K562 (cell line): Measurements from ENCODE around the gene AP1M2. TPM values are rescaled to one million over a fixed set of nuclear protein-coding genes. Genes with fewer than 3 reads are reported as not detected.

Experiments
- ATF3 ChIP-seq, 2 experiments: fragments of 450-650 bp in 1 of 2; sonication (generic) in 1 of 2; formaldehyde crosslinking in 1 of 2; IDR thresholded peaks in 1 of 2; conservative IDR thresholded peaks in 1 of 2; 2 replicates each; pipeline versions ENCODE4 v1.6.1 to v1.8.1; 2016 to 2023; ENCODE audit warnings: mild to moderate bottlenecking in 2 of 2, moderate library complexity in 2 of 2, inconsistent platforms in 1 of 2, missing genetic modification reagents in 1 of 2
- CREM ChIP-seq: IDR thresholded peaks from 2 replicates; pipeline ENCODE4 v1.6.1; 2014; ENCODE audit warnings: antibody characterized with exemption, low read depth
- ELF1 ChIP-seq: fragments of 200-800 bp; sonication (Bioruptor generic); IDR thresholded peaks from 2 replicates; pipeline ENCODE4 v1.6.1; 2016; ENCODE audit warnings: missing genetic modification characterization, missing compliant biosample characterization
- ELF2 ChIP-seq: fragments of 250-450 bp; sonication (Bioruptor Pico); IDR thresholded peaks from 2 replicates; pipeline ENCODE4 v1.5.0; 2021; ENCODE audit warnings: mild to moderate bottlenecking
- HDAC1 ChIP-seq, 2 experiments: fragments of 450-650 bp; IDR thresholded peaks; 2 replicates each; pipeline ENCODE4 v1.6.1; 2016 to 2017; ENCODE audit warnings: inconsistent platforms in 1 of 2, mild to moderate bottlenecking in 1 of 2, moderate library complexity in 1 of 2
- MITF ChIP-seq: IDR thresholded peaks from 2 replicates; pipeline ENCODE4 v1.6.1; 2014; ENCODE audit warnings: antibody characterized with exemption
- RNF219 ChIP-seq: fragments of 250-450 bp; sonication (Bioruptor Pico); IDR thresholded peaks from 2 replicates; pipeline ENCODE4 v1.5.0; 2022; ENCODE audit warnings: mild to moderate bottlenecking
- RREB1 ChIP-seq: fragments of 250-450 bp; sonication (Bioruptor Pico); IDR thresholded peaks from 2 replicates; pipeline ENCODE4 v1.4.0; 2020
- RUNX1 ChIP-seq: sonication (generic); IDR thresholded peaks from 2 replicates; pipeline ENCODE4 v1.6.1; 2016; ENCODE audit warnings: antibody characterized with exemption, low read depth
- SETDB1 ChIP-seq: IDR thresholded peaks from one replicate; pipeline ENCODE4 v1.6.1; 2012; ENCODE audit warnings: low read length, control low read depth, inconsistent platforms
- SREBF2 ChIP-seq: sonication (generic); formaldehyde crosslinking; IDR thresholded peaks from 2 replicates; pipeline ENCODE4 v1.4.0; 2020; ENCODE audit warnings: mild to moderate bottlenecking, missing genetic modification reagents
- TAL1 ChIP-seq: fragments of 450-650 bp; IDR thresholded peaks from 2 replicates; pipeline ENCODE4 v1.6.1; 2016; ENCODE audit warnings: mild to moderate bottlenecking
- XRCC4 ChIP-seq: IDR thresholded peaks from one replicate; pipeline ENCODE4 v1.6.1; 2011; ENCODE audit not compliant: insufficient read depth, insufficient read length; ENCODE audit errors: extremely low read depth
- ZFP1 ChIP-seq: fragments of 450-650 bp; formaldehyde crosslinking; IDR thresholded peaks from 2 replicates; pipeline ENCODE4 v1.4.0; 2020; ENCODE audit warnings: mild to moderate bottlenecking, mixed read lengths
- ZNF212 ChIP-seq: fragments of 450-650 bp; formaldehyde crosslinking; IDR thresholded peaks from 2 replicates; pipeline ENCODE4 v1.4.0; 2020; ENCODE audit warnings: mild to moderate bottlenecking
- ZNF717 ChIP-seq: fragments of 250-450 bp; sonication (Bioruptor Pico); IDR thresholded peaks from 2 replicates; pipeline ENCODE4 v1.5.0; 2021
- ZSCAN32 ChIP-seq: fragments of 450-650 bp; formaldehyde crosslinking; IDR thresholded peaks from 2 replicates; pipeline ENCODE4 v1.4.0; 2020; ENCODE audit warnings: mild to moderate bottlenecking, moderate library complexity
- polyA plus RNA-seq, 8 experiments: library from polyadenylated mRNA; depleted of rRNA in 4 of 8; stranded (reverse) in 5 of 8; unstranded in 3 of 8; fragments of >200 nt; fragmentation: Nextera tagmentation in 2 of 8; fragmentation: Illumina TruSeq in 1 of 8; extraction: Ambion mirVana in 2 of 8; extraction: Trizol in 1 of 8; gene quantifications; 2 replicates each; pipeline versions ENCODE4 v1.2.1 to v1.2.3, GENCODE V29; 2011 to 2014; ENCODE audit warnings: inconsistent platforms in 1 of 8, missing spikeins in 1 of 8
- total RNA-seq, 7 experiments: library from RNA; depleted of rRNA in 6 of 7; stranded (reverse); fragments of >200 nt in 6 of 7; fragmentation: Illumina TruSeq in 2 of 7; extraction: Trizol in 2 of 7; gene quantifications; 2 replicates each; pipeline versions ENCODE4 v1.2.1 to v1.2.3, GENCODE V29; 2011 to 2021; ENCODE audit warnings: low replicate concordance in 1 of 7

Gene AP1M2
- total and polyA plus RNA-seq, 9 of the 15 experiments (the other 6 are each of a cell fraction or from before 2014, with no cell fraction given) = 0.33 to 1.4 (median 0.89) TPM; not detected in 1

- no peak for TF ChIP-seq RREB1 (CRISPR knock-in tag)
- TF ChIP-seq ELF2 = no peak
- no peak for TF ChIP-seq RNF219 (CRISPR knock-in tag)
- TF ChIP-seq SREBF2 (CRISPR knock-in tag) = no peak
- TF ChIP-seq XRCC4 = no peak
- TF ChIP-seq ELF1 (tag) = no peak
- no peak for TF ChIP-seq SETDB1
- TF ChIP-seq MITF = no peak
- TF ChIP-seq HDAC1 (IDR thresholded peaks at IDR 0.05) = peak in 1 of 2 experiments; percentile 79; a peak in 2 of 4 replicates
- no peak for TF ChIP-seq ATF3 (IDR thresholded peaks at IDR 0.05)
- TF ChIP-seq ATF3 (CRISPR knock-in tag; conservative IDR thresholded peaks at IDR 0.05) = no peak
- no peak; the same call in 1 of the 2 replicates for TF ChIP-seq CREM
- TF ChIP-seq TAL1 = no peak
- no peak for TF ChIP-seq ZSCAN32
- TF ChIP-seq ZNF717 = no peak
- TF ChIP-seq RUNX1 = 0 out of 2 replicates have a peak, but pooled peaks have one; percentile 31
- TF ChIP-seq ZNF212 = no peak
- no peak for TF ChIP-seq ZFP1 (CRISPR knock-in tag)
These were observed 22.0 kb downstream of the AP1M2 start (continued) for GRCh38 chr19:10565028-10565566.
